HepG2 (cell line): ENCODE results near the gene UACA.

ENCODE experiments used
- CTCF ChIP-seq: sonication (generic); formaldehyde crosslinking; IDR thresholded peaks from 2 replicates; pipeline ENCODE4 v1.5.0; 2020; ENCODE audit warnings: mild to moderate bottlenecking, missing genetic modification reagents, moderate library complexity
- ERF ChIP-seq: IDR thresholded peaks from 2 replicates; pipeline ENCODE4 v1.6.1; 2018; ENCODE audit warnings: missing biosample characterization, missing genetic modification reagents
- GRHL1 ChIP-seq: sonication (generic); formaldehyde crosslinking; conservative IDR thresholded peaks from 2 replicates; pipeline ENCODE4 v1.8.0; 2022; ENCODE audit warnings: missing genetic modification reagents
- MEIS1 ChIP-seq: sonication (generic); formaldehyde crosslinking; IDR thresholded peaks from 2 replicates; pipeline ENCODE4 v1.9.0; 2021; ENCODE audit warnings: mild to moderate bottlenecking, missing genetic modification reagents, moderate library complexity, borderline replicate concordance
- SPEN ChIP-seq: sonication (generic); formaldehyde crosslinking; IDR thresholded peaks from 2 replicates; pipeline ENCODE4 v1.5.1; 2020; ENCODE audit warnings: low read depth, mild to moderate bottlenecking, missing genetic modification reagents
- TAF1 ChIP-seq: sonication (generic); formaldehyde crosslinking; IDR thresholded peaks from 2 replicates; pipeline ENCODE4 v1.4.0; 2020; ENCODE audit warnings: missing genetic modification reagents

- TF ChIP-seq CTCF (CRISPR knock-in tag): no peak
- TF ChIP-seq GRHL1 (CRISPR knock-in tag): no peak
- TF ChIP-seq SPEN (CRISPR knock-in tag): no peak
- TF ChIP-seq TAF1: no peak
- no peak for TF ChIP-seq MEIS1
- no peak for TF ChIP-seq ERF (CRISPR knock-in tag)
Measured at GRCh38 chr15:70704166-70704565, 59.2 kb downstream of the UACA start.
